GM08714 (cell line): ENCODE data around the gene FRG2.
"Not testable (repeated sequence)": the region's sequence is repeated elsewhere in the genome, so short reads cannot be mapped to it uniquely, and the experiment has no call there.

ENCODE experiments used
- H3K4me3 ChIP-seq: fragments of 200-500 bp; sonication (Bioruptor generic); 2 replicates; pipeline ENCODE4 v1.5.1; 2014; ENCODE audit warnings: mild to moderate bottlenecking, low read length, inconsistent platforms
- ZNF274 ChIP-seq: IDR thresholded peaks from 2 replicates; pipeline ENCODE4 v1.6.1; 2012; ENCODE audit warnings: mild to moderate bottlenecking, low read depth, low read length

FRG2 gene

DNA sequence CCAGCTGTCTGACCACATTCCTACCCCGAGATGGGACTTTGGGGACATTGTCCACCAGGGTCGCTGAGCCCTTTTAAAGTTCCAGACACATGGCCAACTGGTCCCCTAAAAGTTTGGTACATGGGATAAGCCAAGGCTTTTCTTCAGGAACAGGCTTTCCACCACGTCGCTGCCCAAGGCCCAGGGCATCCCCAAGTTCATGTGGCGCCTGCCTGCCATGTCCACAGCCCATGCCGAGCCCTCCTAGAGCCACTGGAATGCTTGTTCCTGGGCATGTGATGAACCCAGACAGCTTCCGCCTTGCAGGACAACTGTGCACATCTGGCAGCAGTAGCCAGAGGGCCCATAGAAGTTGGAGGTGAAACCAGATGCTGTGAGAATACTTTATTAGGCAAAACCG is 45.1 kb downstream of the FRG2 start:
- TF ChIP-seq ZNF274, result no peak
- H3K4me3 ChIP-seq, result no peak overlapping the region

DNA sequence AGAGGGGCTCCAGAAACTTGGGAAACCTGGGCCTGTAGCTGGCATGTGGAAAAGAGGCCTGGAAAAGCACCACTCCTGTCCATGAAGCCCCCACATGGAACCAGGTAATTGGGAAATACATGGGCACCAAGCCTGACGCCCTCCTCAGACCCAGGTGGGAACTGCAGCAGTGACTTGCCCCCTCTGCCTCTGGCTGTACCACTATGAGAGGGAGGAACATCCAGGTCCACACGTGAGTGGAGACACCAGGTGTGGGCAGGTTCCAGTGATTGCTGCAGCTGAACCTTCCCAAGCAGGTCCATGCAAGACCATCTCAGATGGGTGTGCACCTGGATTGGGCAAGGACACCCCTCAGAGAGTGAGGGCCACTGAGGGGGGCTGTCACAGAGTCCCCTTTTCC is 46.8 kb downstream of the FRG2 start:
- not testable (repeated sequence) for H3K4me3 ChIP-seq

DNA sequence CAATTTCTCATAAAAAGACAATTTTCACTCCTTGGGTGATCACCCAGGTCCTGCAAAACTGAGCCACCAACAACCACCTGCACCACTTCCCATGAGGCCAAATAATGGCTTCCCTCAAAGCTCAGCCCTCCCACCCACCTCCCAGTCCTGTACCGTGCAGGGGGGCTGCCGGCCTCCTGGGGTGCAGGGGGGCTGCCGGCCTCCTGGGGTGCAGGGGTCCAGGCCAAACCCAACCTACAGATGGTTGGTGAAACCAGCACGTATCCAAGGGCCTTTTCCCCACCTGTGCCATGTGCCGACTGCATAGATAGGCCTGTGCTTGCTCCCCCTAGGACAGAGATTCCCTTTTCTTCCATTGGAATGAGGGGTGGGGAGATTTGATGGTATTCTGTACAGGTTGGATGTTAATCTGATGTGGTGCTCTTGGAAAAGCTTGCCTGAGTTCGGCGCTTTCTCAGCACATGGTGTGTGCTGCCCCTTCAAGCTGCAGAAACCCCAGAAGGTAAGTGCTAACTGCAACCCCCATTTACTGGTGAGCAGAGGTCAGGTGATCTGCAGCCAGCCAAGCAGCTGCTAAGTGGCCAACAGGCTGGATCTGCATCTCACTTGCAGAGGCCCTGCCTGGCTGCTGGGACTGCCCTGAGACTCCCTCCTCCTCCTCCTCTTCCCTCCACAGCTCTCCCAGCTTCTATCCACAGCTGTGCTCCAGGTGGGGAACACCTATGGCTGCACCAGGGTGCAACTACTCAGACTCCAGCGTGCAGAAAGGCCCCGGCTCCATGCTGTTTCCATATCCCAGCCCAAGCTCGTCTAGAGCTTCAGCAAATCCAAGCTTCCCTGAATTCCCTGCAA is 47.6 kb downstream of the FRG2 start:
- H3K4me3 ChIP-seq, result no peak overlapping the region
- TF ChIP-seq ZNF274, result no peak
